Measurements from ENCODE around the gene SBF2.

DNA sequence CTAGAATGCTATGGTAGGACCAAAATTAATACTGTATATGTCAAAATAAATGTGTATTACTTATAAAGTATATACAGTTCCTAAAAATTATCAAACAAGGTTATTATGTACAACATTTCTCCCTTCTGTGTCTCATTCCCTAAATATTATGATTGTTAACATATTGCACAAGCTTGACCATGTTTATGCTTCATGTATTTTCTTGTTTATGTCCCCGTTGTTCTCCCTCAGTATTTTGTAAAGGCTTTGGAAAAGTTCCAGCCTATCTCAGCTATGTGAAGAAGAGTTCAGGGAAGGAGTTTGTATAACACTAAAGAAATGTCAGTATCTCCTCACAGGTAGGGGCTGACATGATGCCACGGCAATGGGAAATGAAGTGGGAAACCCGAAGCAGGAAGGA is 30.5 kb upstream of the SBF2 start:
- TF ChIP-seq, protein P1, sequence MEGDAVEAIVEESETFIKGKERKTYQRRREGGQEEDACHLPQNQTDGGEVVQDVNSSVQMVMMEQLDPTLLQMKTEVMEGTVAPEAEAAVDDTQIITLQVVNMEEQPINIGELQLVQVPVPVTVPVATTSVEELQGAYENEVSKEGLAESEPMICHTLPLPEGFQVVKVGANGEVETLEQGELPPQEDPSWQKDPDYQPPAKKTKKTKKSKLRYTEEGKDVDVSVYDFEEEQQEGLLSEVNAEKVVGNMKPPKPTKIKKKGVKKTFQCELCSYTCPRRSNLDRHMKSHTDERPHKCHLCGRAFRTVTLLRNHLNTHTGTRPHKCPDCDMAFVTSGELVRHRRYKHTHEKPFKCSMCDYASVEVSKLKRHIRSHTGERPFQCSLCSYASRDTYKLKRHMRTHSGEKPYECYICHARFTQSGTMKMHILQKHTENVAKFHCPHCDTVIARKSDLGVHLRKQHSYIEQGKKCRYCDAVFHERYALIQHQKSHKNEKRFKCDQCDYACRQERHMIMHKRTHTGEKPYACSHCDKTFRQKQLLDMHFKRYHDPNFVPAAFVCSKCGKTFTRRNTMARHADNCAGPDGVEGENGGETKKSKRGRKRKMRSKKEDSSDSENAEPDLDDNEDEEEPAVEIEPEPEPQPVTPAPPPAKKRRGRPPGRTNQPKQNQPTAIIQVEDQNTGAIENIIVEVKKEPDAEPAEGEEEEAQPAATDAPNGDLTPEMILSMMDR (IDR thresholded peaks at IDR 0.05; ENCODE audit: borderline replicate concordance, extremely low read depth, low read length, poor library complexity, severe bottlenecking) = no peak
- TF ChIP-seq EZH2 (IDR thresholded peaks at IDR 0.05; ENCODE audit: borderline replicate concordance, low read depth, low read length, severe bottlenecking) = no peak
